Measurements from ENCODE around the gene EVC2. TPM values are rescaled to one million over a fixed set of nuclear protein-coding genes. Genes with fewer than 3 reads are reported as not detected.
"Not testable (repeated sequence)": the region's sequence is repeated elsewhere in the genome, so short reads cannot be mapped to it uniquely, and the experiment has no call there.

The EVC2 gene
- total and polyA plus RNA-seq, 7 experiments from 2014 or later: 0.09 to 0.98 (median 0.33) TPM; not detected in 1

DNA sequence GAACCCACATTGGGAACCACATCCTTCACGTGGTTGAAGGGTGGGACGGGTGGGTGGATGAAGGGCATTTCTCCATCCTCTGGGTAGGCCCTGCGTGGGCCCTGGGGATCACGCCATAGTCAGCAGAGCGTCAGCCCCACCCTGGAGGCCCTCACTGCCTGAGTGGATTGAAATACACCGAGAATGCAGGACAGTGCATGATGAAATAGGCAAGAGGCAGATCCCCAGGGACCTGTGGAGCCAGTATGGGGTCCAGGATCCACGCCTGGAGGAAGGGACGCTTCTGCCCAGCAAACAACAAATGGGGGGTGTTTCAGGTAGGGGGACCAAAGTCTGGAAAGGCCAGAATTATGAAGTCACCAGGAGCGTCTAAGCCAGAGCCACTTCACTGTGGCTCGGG lies 22.1 kb upstream of the EVC2 start:
- no peaks in the 10 kb centered on the region for H3K36me3 ChIP-seq (ENCODE audit: control insufficient read depth in 2 of 3, insufficient read depth in 3 of 3, low read length in 3 of 3)
- H3K4me3 ChIP-seq (ENCODE audit: low read length): no peak overlapping the region
- Mint-ChIP-seq H3K9me3 (peaks cover 0 to 4% (median 1%) of the 10 kb centered on the region in 11 donors), H3K27me3 (peaks cover 0 to 5% (median 0%) of the 10 kb centered on the region in 5 donors), H3K4me3 (no peak overlapping the region), H3K27ac (no peak overlapping the region), H3K36me3 (no peaks in the 10 kb centered on the region), H3K4me1 (peaks cover 0 to 2% (median 0%) of the 10 kb centered on the region in 7 donors)
- no peaks in the 10 kb centered on the region for H3K4me1 ChIP-seq (ENCODE audit: control insufficient read depth in 2 of 2, insufficient read depth in 2 of 2, low read length in 2 of 2)
- intact Hi-C loops (cut with micrococcal nuclease): no loop called here
- ATAC-seq (no peak), DNase-seq (no peak)
- H3K9me3 ChIP-seq (ENCODE audit: control insufficient read depth in 2 of 3, low read length in 3 of 3): no peaks in the 10 kb centered on the region
- ChIA-PET POLR2A (no interaction called here), CTCF (no interaction called here)
- H3K27ac ChIP-seq (ENCODE audit: low read depth, low read length): no peak overlapping the region
- no peaks in the 10 kb centered on the region for H3K27me3 ChIP-seq (ENCODE audit: control insufficient read depth in 2 of 2, insufficient read depth in 2 of 2, low read length in 2 of 2)

DNA sequence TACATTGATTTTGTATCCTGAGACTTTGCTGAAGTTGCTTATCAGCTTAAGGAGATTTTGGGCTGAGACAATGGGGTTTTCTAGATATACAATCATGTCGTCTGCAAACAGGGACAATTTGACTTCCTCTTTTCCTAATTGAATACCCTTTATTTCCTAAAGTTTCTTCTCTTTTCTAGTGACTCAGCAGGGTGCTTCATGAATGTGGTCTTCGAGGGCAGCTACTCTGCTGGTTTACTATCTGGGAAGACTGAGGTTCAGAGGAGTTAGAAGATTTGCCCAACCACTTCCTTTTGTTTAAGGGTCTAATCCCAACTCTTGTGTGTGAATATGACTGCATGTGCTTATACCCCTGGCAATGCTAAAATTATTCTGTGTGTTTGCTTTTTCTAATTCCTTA lies 20.1 kb upstream of the EVC2 start:
- H3K27me3 Mint-ChIP-seq: peaks cover 0 to 11% (median 0%) of the 10 kb centered on the region in 5 donors
- H3K4me1 ChIP-seq (ENCODE audit: control insufficient read depth in 2 of 2, insufficient read depth in 2 of 2, low read length in 2 of 2); H3K4me1 Mint-ChIP-seq; H3K9me3 ChIP-seq (ENCODE audit: control insufficient read depth in 2 of 3, low read length in 3 of 3); H3K4me3 ChIP-seq (ENCODE audit: low read length); H3K9me3 Mint-ChIP-seq; H3K27ac Mint-ChIP-seq; intact Hi-C loops (cut with micrococcal nuclease); POLR2A ChIA-PET; H3K36me3 ChIP-seq (ENCODE audit: control insufficient read depth in 2 of 3, insufficient read depth in 3 of 3, low read length in 3 of 3); H3K4me3 Mint-ChIP-seq; H3K27me3 ChIP-seq (ENCODE audit: control insufficient read depth in 2 of 2, insufficient read depth in 2 of 2, low read length in 2 of 2); H3K36me3 Mint-ChIP-seq; DNase-seq; ATAC-seq; H3K27ac ChIP-seq (ENCODE audit: low read depth, low read length); CTCF ChIA-PET: not testable (repeated sequence)

DNA sequence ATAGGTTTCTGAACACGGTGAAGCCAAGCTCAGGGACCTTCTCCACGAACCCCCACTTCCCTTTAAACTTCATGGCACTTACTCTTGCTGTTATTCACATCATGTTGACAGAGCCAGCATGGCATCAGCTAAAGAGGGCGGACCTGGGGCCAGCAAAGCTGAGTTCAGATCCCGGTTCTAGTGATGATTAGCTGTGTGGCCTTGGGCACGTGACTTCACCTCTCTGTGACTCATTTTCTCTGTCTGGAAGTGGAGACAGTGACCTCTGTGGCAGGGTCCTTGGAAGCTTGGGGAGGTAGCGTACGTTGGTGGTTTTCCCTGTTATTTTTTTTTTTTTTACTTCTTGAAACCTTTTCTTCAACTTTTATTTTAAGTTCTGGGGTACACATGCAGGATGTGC lies 16.0 kb upstream of the EVC2 start:
- H3K9me3 Mint-ChIP-seq: peaks cover 0 to 6% (median 0%) of the 10 kb centered on the region in 11 donors
- POLR2A ChIA-PET: no interaction called here
- H3K27ac ChIP-seq (ENCODE audit: low read depth, low read length): no peak overlapping the region
- H3K4me1 Mint-ChIP-seq: peaks cover 0 to 2% (median 0%) of the 10 kb centered on the region in 7 donors
- DNase-seq (no peak), ATAC-seq (no peak)
- no peaks in the 10 kb centered on the region for H3K36me3 Mint-ChIP-seq
- no peaks in the 10 kb centered on the region for H3K4me1 ChIP-seq (ENCODE audit: control insufficient read depth in 2 of 2, insufficient read depth in 2 of 2, low read length in 2 of 2)
- intact Hi-C loops (cut with micrococcal nuclease): no loop called here
- no peak overlapping the region for H3K4me3 Mint-ChIP-seq
- H3K27me3 ChIP-seq (ENCODE audit: control insufficient read depth in 2 of 2, insufficient read depth in 2 of 2, low read length in 2 of 2): no peaks in the 10 kb centered on the region
- CTCF ChIA-PET: no interaction called here
- H3K27me3 Mint-ChIP-seq: peaks cover 0 to 6% (median 4%) of the 10 kb centered on the region in 5 donors
- H3K36me3 ChIP-seq (ENCODE audit: control insufficient read depth in 2 of 3, insufficient read depth in 3 of 3, low read length in 3 of 3): no peaks in the 10 kb centered on the region
- no peak overlapping the region for H3K27ac Mint-ChIP-seq
- H3K4me3 ChIP-seq (ENCODE audit: low read length): no peak overlapping the region
- H3K9me3 ChIP-seq (ENCODE audit: control insufficient read depth in 2 of 3, low read length in 3 of 3): no peaks in the 10 kb centered on the region

DNA sequence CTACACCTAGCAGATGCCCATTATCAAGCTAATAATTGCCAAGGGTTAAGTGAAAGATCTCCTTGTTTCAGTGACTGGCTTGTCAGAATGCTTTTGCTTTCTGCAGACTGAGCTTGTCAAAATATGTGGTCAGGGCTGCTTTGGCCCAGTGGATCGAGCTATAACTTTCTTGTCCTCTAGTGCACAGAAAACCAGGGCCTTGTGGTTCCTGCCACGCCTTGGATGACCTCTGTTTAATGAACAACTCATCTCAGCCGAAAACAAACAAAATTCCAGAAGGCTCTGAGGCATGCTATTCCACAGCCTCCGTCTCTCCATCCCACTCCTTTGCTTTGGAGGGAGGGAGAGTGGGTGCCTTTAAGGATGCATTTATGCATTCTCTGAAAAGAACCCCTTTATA lies 14.0 kb upstream of the EVC2 start:
- H3K4me1 ChIP-seq (ENCODE audit: control insufficient read depth in 2 of 2, insufficient read depth in 2 of 2, low read length in 2 of 2): no peaks in the 10 kb centered on the region
- DNase-seq (no peak), ATAC-seq (no peak)
- POLR2A ChIA-PET: no interaction called here
- intact Hi-C loops (cut with micrococcal nuclease): no loop called here
- Mint-ChIP-seq H3K36me3 (no peaks in the 10 kb centered on the region), H3K27ac (no peak overlapping the region), H3K9me3 (peaks cover 0 to 17% (median 5%) of the 10 kb centered on the region in 11 donors), H3K4me1 (no peaks in the 10 kb centered on the region), H3K4me3 (no peak overlapping the region), H3K27me3 (peaks cover 2 to 10% (median 4%) of the 10 kb centered on the region in 5 donors)
- no peaks in the 10 kb centered on the region for H3K27me3 ChIP-seq (ENCODE audit: control insufficient read depth in 2 of 2, insufficient read depth in 2 of 2, low read length in 2 of 2)
- H3K36me3 ChIP-seq (ENCODE audit: control insufficient read depth in 2 of 3, insufficient read depth in 3 of 3, low read length in 3 of 3): no peaks in the 10 kb centered on the region
- no peaks in the 10 kb centered on the region for H3K9me3 ChIP-seq (ENCODE audit: control insufficient read depth in 2 of 3, low read length in 3 of 3)
- CTCF ChIA-PET: no interaction called here
- no peak overlapping the region for H3K27ac ChIP-seq (ENCODE audit: low read depth, low read length)
- H3K4me3 ChIP-seq (ENCODE audit: low read length): no peak overlapping the region

GRCh38 chr4:5721923-5722322 lies 13.6 kb upstream of the EVC2 start:
- CTCF ChIA-PET: no interaction called here
- Histone ChIP-seq H3K9me3 (ENCODE audit: control insufficient read depth in 2 of 3, low read length in 3 of 3) (no peaks in the 10 kb centered on the region), H3K27ac (ENCODE audit: low read depth, low read length) (no peak overlapping the region), H3K36me3 (ENCODE audit: control insufficient read depth in 2 of 3, insufficient read depth in 3 of 3, low read length in 3 of 3) (no peaks in the 10 kb centered on the region), H3K4me1 (ENCODE audit: control insufficient read depth in 2 of 2, insufficient read depth in 2 of 2, low read length in 2 of 2) (no peaks in the 10 kb centered on the region), H3K4me3 (ENCODE audit: low read length) (no peak overlapping the region), H3K27me3 (ENCODE audit: control insufficient read depth in 2 of 2, insufficient read depth in 2 of 2, low read length in 2 of 2) (no peaks in the 10 kb centered on the region)
- no peaks in the 10 kb centered on the region for H3K36me3 Mint-ChIP-seq
- DNase-seq (no peak), ATAC-seq (no peak)
- intact Hi-C loops (cut with micrococcal nuclease): no loop called here
- POLR2A ChIA-PET: no interaction called here
- no peak overlapping the region for H3K27ac Mint-ChIP-seq
- peaks cover 2 to 10% (median 4%) of the 10 kb centered on the region in 5 donors for H3K27me3 Mint-ChIP-seq
- peaks cover 0 to 21% (median 9%) of the 10 kb centered on the region in 11 donors for H3K9me3 Mint-ChIP-seq
- H3K4me3 Mint-ChIP-seq: no peak overlapping the region
- H3K4me1 Mint-ChIP-seq: no peaks in the 10 kb centered on the region

DNA sequence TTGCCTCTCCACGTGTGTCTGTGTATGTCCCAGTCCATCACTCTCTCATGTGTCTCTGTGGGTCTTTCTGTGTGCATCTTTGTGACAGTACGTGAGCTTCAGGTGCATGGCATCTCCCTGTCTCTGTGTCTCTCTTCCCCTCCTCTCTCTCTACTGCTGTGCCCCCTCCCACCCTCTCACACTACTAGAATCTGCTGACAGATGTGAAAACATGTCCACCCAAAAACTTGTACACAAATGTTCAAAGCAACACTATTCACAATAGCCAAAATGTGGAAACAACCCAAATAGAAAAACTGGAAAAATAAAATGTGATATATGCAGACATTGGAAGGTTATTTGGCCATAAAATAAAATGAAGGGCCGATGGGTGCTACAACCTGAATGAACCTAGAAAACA lies 12.6 kb upstream of the EVC2 start:
- POLR2A ChIA-PET: no interaction called here
- Histone ChIP-seq H3K27me3 (ENCODE audit: control insufficient read depth in 2 of 2, insufficient read depth in 2 of 2, low read length in 2 of 2) (no peaks in the 10 kb centered on the region), H3K4me3 (ENCODE audit: low read length) (no peak overlapping the region), H3K27ac (ENCODE audit: low read depth, low read length) (no peak overlapping the region), H3K9me3 (ENCODE audit: control insufficient read depth in 2 of 3, low read length in 3 of 3) (no peaks in the 10 kb centered on the region), H3K36me3 (ENCODE audit: control insufficient read depth in 2 of 3, insufficient read depth in 3 of 3, low read length in 3 of 3) (no peaks in the 10 kb centered on the region), H3K4me1 (ENCODE audit: control insufficient read depth in 2 of 2, insufficient read depth in 2 of 2, low read length in 2 of 2) (no peaks in the 10 kb centered on the region)
- ATAC-seq (no peak), DNase-seq (no peak)
- Mint-ChIP-seq H3K36me3 (no peaks in the 10 kb centered on the region), H3K27ac (no peak overlapping the region), H3K4me3 (no peak overlapping the region), H3K9me3 (peaks cover 1 to 30% (median 12%) of the 10 kb centered on the region in 11 donors), H3K4me1 (no peaks in the 10 kb centered on the region), H3K27me3 (peaks cover 2 to 10% (median 4%) of the 10 kb centered on the region in 5 donors)
- intact Hi-C loops (cut with micrococcal nuclease): no loop called here
- CTCF ChIA-PET: no interaction called here

GRCh38 chr4:5720157-5720850 lies 11.9 kb upstream of the EVC2 start:
- no peaks in the 10 kb centered on the region for H3K27me3 ChIP-seq (ENCODE audit: control insufficient read depth in 2 of 2, insufficient read depth in 2 of 2, low read length in 2 of 2)
- ATAC-seq (no peak), DNase-seq (no peak)
- H3K4me3 Mint-ChIP-seq: no peak overlapping the region
- ChIA-PET CTCF (no interaction called here), POLR2A (no interaction called here)
- intact Hi-C loops (cut with micrococcal nuclease): no loop called here
- H3K27me3 Mint-ChIP-seq: peaks cover 2 to 10% (median 4%) of the 10 kb centered on the region in 5 donors
- no peaks in the 10 kb centered on the region for H3K4me1 ChIP-seq (ENCODE audit: control insufficient read depth in 2 of 2, insufficient read depth in 2 of 2, low read length in 2 of 2)
- H3K9me3 Mint-ChIP-seq: peaks cover 3 to 33% (median 13%) of the 10 kb centered on the region in 11 donors
- H3K9me3 ChIP-seq (ENCODE audit: control insufficient read depth in 2 of 3, low read length in 3 of 3): peaks cover 0 to 2% (median 0%) of the 10 kb centered on the region in 3 experiments
- H3K4me1 Mint-ChIP-seq: no peaks in the 10 kb centered on the region
- H3K36me3 Mint-ChIP-seq: peaks cover 0 to 2% (median 0%) of the 10 kb centered on the region in 5 donors
- H3K36me3 ChIP-seq (ENCODE audit: control insufficient read depth in 2 of 3, insufficient read depth in 3 of 3, low read length in 3 of 3): no peaks in the 10 kb centered on the region
- no peak overlapping the region for H3K27ac Mint-ChIP-seq
- H3K27ac ChIP-seq (ENCODE audit: low read depth, low read length): no peak overlapping the region
- H3K4me3 ChIP-seq (ENCODE audit: low read length): no peak overlapping the region
